Hematopoietic multipotent progenitor cell (in vitro differentiated cells): ENCODE measurements around the gene C7orf57. TPM values are rescaled to one million over a fixed set of nuclear protein-coding genes. Genes with fewer than 3 reads are reported as not detected.

Experiments used
- DNase-seq, 3 donors: peaks; one replicate each; pipeline ENCODE4 v3.0.0-alpha.2; 2011 to 2015; ENCODE audit warnings: low read depth in 2 of 3, low spot score in 2 of 3
- total RNA-seq: library from RNA; depleted of rRNA; stranded (reverse); fragments of >200 nt; gene quantifications from one replicate; pipeline ENCODE4 v1.2.3, GENCODE V29; 2012

C7orf57 gene
- total RNA-seq, 1 donor, result 0.27 TPM

GRCh38 chr7:48083114-48083830 is 47.9 kb downstream of the C7orf57 start:
- no peak for DNase-seq

- DNase-seq, result peak in 2 of 3 donors; percentile 91 to 92
These were observed 49.5 kb downstream of the C7orf57 start for GRCh38 chr7:48084727-48085432.

GRCh38 chr7:48085433-48085791 is 50.1 kb downstream of the C7orf57 start:
- DNase-seq, result peak in 1 of 3 donors; percentile 21

- no peak for DNase-seq
These were observed 50.6 kb downstream of the C7orf57 start for GRCh38 chr7:48085942-48086341.

- DNase-seq, result no peak
These were observed 52.0 kb downstream of the C7orf57 start for GRCh38 chr7:48087349-48087748.

GRCh38 chr7:48088559-48089045 is 53.3 kb downstream of the C7orf57 start:
- peak; percentile 66 to 78 (median 73) for DNase-seq

GRCh38 chr7:48089046-48090003 is 54.0 kb downstream of the C7orf57 start, which contains the start of gene UPP1:
Gene UPP1 (plus strand): TSS chr7:48089265. CDS start chr7:48094784, 5,519 bp downstream.
- peak in 1 of 3 donors; percentile 40 for DNase-seq

GRCh38 chr7:48090095-48090805 is 54.9 kb downstream of the C7orf57 start:
- no peak for DNase-seq

- DNase-seq, result no peak
These were observed 56.4 kb downstream of the C7orf57 start for GRCh38 chr7:48091506-48092433.

GRCh38 chr7:48094861-48095293 is 59.5 kb downstream of the C7orf57 start:
- no peak for DNase-seq

- DNase-seq, result peak in 1 of 3 donors; percentile 31
These were observed 60.9 kb downstream of the C7orf57 start for GRCh38 chr7:48096273-48096672.

- peak in 1 of 3 donors; percentile 18 for DNase-seq
These were observed 62.3 kb downstream of the C7orf57 start for GRCh38 chr7:48097521-48098231.

- no peak for DNase-seq
These were observed 63.5 kb downstream of the C7orf57 start for GRCh38 chr7:48098846-48099245.

- DNase-seq, result no peak
These were observed 64.4 kb downstream of the C7orf57 start for GRCh38 chr7:48099781-48100180.

GRCh38 chr7:48101352-48101751 is 66.0 kb downstream of the C7orf57 start:
- DNase-seq, result no peak

GRCh38 chr7:48101968-48102367 is 66.6 kb downstream of the C7orf57 start:
- DNase-seq, result no peak

- DNase-seq, result no peak
These were observed 67.2 kb downstream of the C7orf57 start for GRCh38 chr7:48102530-48102929.

- no peak for DNase-seq
These were observed 69.7 kb downstream of the C7orf57 start for GRCh38 chr7:48105045-48105444.
